ENCODE data around the gene GSKIP.

GSKIP gene

GRCh38 chr14:96357216-96357615 lies 6.1 kb upstream of the GSKIP start:
- no peak for DNase-seq (ENCODE audit: extremely low spot score)
- ChIA-PET CTCF (interaction anchor here (1.1 kb wide), 1 partner anchor 82 kb away, joined by 4 read pairs; no protein-coding TSS in a partner anchor), POLR2A (no interaction called here)
- TF ChIP-seq, protein P1, sequence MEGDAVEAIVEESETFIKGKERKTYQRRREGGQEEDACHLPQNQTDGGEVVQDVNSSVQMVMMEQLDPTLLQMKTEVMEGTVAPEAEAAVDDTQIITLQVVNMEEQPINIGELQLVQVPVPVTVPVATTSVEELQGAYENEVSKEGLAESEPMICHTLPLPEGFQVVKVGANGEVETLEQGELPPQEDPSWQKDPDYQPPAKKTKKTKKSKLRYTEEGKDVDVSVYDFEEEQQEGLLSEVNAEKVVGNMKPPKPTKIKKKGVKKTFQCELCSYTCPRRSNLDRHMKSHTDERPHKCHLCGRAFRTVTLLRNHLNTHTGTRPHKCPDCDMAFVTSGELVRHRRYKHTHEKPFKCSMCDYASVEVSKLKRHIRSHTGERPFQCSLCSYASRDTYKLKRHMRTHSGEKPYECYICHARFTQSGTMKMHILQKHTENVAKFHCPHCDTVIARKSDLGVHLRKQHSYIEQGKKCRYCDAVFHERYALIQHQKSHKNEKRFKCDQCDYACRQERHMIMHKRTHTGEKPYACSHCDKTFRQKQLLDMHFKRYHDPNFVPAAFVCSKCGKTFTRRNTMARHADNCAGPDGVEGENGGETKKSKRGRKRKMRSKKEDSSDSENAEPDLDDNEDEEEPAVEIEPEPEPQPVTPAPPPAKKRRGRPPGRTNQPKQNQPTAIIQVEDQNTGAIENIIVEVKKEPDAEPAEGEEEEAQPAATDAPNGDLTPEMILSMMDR (IDR thresholded peaks at IDR 0.05; ENCODE audit: control extremely low read depth, extremely low read depth, low read depth, missing control alignments), result no peak

- ChIA-PET POLR2A (no interaction called here), CTCF (no interaction called here)
- DNase-seq (ENCODE audit: extremely low spot score), result no peak
- TF ChIP-seq, protein P1 (IDR thresholded peaks at IDR 0.05; ENCODE audit: control extremely low read depth, extremely low read depth, low read depth, missing control alignments), result no peak
These were observed 3.4 kb upstream of the GSKIP start for GRCh38 chr14:96359959-96360358.

DNA sequence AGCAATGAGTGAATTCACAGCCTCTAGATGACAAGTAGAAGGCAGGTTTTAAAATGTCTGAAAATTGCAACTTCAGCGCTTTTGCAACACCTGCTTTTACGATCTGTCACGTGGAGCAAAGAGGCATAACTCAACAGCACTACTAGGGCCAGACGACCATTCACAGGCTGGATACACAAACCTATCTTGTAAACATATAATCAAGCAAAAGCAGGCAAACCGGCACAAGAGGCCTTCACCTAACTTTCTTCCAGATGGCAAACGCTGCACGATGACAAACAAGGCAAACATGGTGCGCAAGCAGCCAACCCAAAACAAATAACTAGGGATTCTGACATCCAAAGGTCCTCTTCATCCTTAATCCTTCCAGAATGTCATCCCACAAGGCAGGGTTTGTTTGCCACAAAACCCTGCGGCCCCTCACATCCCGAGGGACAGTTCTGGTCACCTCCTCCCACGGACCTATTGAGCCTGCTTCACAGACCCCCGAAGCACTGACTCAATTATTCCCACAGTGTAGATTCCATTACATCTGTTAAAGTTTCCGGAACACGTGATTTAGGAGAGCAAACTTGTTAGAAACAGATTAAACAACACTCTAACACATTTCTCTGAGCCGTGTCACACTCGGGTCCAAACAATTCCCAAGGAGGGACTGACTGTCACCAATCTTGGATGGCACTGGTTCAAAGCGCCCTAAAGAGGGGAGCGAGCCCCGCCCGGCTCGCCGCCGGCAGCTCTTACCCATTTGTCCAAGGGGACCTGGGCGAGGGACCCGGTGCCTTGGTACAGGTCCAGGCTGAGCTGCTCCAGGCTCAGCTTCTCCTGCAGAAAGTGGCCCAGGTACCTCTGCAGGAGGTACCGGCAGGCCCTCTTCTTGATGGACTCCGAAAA lies 1.0 kb upstream of the GSKIP start:
- CTCF ChIA-PET, result no interaction called here
- POLR2A ChIA-PET, result no interaction called here
- TF ChIP-seq, protein P1 (IDR thresholded peaks at IDR 0.05; ENCODE audit: control extremely low read depth, extremely low read depth, low read depth, missing control alignments), result no peak
- peak; percentile 60 for DNase-seq (ENCODE audit: extremely low spot score)

DNA sequence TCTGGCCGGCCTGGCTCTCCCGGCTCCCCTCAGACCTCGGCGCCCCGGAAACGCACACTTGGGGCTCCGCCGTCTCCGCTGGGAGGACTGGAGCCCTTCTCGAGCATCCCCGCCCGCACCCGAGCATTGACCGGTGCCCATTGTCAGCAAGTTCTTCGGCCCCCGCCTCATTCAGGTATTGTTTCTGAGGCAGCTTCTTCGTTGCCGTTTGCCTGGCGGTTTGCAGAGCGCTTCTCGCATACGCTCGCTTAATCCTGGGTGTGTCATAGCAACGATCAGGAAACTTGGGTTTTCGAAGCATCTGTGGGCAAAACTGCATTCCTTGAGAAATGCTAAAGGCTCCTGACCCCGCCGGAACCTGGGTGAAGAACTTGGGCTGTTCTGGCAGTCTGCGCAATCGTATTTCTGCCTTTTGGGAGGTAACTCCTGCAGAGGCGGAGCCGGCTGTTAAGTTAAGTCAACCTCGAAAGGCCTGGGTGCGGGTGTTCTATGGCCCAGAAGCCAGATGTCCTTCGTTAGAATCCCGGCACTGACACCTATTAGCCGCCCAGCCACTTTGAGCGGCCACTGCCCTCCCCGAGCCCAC lies 518 bp downstream of the GSKIP start:
- POLR2A ChIA-PET, result no interaction called here
- CTCF ChIA-PET, result no interaction called here
- DNase-seq (ENCODE audit: extremely low spot score), result peak; percentile 39
- TF ChIP-seq, protein P1 (IDR thresholded peaks at IDR 0.05; ENCODE audit: control extremely low read depth, extremely low read depth, low read depth, missing control alignments), result no peak

DNA sequence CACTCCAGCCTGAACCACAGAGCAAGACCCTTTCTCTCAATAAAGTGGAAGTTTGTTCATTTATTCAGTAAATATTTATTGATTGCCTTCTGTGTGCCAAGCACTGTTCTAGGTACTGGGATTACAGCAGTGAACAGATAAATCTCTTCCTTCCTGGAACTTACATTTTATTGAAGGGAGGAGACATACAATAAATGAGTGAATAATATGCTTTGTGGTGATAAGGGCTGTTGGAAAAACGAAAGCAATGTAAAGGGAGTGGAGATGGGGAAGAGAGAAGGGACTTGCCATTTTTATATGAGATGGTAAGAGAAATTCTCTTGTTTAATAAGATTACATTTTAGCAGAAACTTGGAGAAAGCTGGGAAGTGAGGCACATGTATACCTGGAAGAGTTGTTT lies 1.6 kb downstream of the GSKIP start:
- ChIA-PET CTCF (no interaction called here), POLR2A (no interaction called here)
- DNase-seq (ENCODE audit: extremely low spot score), result no peak
- TF ChIP-seq, protein P1 (IDR thresholded peaks at IDR 0.05; ENCODE audit: control extremely low read depth, extremely low read depth, low read depth, missing control alignments), result no peak

GRCh38 chr14:96368534-96368933 lies 5.2 kb downstream of the GSKIP start:
- no peak for DNase-seq (ENCODE audit: extremely low spot score)
- POLR2A ChIA-PET, result no interaction called here
- CTCF ChIA-PET, result interaction anchor here (0.6 to 3.5 kb wide), 2 partner anchors 12 to 28 kb away, joined by 3 to 19 read pairs; no protein-coding TSS in a partner anchor
- TF ChIP-seq, protein P1 (IDR thresholded peaks at IDR 0.05; ENCODE audit: control extremely low read depth, extremely low read depth, low read depth, missing control alignments), result no peak
